Astrocyte of the hippocampus (primary cell): ENCODE data around the gene PRR20A.
"Not testable (repeated sequence)": the region's sequence is repeated elsewhere in the genome, so short reads cannot be mapped to it uniquely, and the experiment has no call there.

Experiments
- DNase-seq: peaks from one replicate; pipeline ENCODE4 v3.0.0; 2011; ENCODE audit warnings: low read depth, low spot score

The PRR20A gene

DNA sequence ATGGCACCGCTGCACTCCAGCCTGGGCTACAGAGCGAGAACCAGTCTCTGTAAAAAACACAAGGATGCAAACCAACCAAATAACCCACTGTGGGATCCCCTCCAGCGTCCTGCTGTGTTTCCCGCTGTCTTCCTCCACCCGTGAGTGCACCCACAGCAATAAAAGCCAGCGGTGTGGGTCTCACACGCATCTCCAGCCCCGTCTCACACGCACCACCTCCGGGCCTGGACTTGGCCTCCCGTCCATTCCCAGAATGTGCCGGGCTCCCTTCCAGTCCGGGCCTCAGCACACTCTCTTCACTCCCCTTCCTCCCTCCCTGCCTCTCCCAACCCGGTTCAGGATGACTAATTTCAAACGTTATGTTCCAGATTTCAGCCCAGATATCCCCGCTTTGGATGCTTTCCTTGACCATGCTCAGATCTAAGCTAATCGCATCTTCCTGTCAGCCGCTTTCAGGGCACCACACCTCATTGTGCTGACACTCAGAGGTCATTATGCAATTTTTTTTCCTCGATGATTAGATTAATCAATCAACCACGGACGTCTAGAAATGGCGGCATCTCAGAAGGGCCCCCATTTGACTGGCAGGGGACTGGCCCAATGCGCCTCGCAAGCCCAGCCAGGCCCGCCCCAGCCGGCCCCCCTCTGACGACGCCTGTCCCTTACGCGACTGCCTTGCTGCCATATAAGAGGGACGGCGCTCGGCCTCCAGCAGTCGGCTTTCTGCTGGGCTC, at the start of gene PRR20A:
TSS of gene PRR20A (plus strand) at position 684 of the 734 bp plus-strand sequence. CDS start 387 bp downstream, outside the sequence.
- not testable (repeated sequence) for DNase-seq

DNA sequence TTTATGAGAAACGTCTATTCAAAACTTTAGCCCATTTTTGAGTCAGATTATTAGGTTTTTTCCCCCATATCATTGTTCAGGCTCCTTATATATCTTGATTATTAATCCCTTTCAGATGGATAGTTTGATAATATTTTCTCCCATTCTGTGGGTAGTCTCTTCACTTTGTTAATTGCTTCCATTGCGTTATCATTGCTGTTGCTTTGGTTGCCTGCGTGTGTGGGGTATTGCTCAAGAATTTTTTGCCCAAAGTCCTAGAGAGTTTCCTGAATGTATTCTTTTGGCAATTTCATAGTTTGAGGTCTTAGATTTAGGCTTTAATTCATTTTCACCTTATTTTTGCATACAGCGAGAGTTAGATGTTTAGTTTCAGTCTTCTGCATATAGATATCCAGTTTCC, 25.8 kb upstream of the PRR20A start:
- DNase-seq, result no peak

DNA sequence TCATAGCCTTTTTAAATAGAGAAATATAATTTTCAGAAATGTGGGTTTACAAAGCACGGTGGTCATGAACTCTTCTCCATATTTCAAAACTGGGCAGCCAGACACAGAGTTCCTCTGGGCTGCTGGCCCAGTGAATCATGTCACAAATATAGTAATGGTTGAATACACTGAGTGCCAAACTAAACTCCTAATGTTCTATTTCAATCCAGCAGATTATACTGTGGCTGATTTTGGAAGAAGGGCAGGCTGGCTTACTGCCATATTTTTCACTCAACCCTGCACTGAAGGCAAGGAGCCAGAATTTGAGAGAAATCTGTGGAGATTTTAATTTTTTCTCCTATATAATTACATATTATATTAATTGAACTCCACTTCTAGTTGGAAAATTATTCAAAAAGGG, 17.0 kb upstream of the PRR20A start:
- DNase-seq, result peak; percentile 36

DNA sequence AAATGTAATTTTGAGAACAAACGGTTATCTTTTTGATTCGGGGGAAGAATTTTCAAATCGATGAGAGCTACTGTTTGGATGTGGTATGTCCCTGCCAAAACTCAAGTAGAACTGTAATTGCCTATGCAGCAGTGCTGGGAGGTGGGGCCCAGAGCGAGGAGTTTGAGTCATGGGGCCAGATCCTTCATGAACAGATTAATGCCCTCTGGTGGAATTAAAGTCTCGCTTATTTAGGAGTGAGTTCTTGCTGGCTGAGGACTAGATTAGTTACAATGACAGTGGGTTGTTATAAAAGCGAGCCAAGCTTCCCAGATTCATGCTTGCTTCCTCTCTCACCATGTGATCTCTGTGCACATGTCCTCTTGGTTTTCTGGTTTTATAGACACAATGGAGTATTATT, 11.8 kb upstream of the PRR20A start:
- no peak for DNase-seq

DNA sequence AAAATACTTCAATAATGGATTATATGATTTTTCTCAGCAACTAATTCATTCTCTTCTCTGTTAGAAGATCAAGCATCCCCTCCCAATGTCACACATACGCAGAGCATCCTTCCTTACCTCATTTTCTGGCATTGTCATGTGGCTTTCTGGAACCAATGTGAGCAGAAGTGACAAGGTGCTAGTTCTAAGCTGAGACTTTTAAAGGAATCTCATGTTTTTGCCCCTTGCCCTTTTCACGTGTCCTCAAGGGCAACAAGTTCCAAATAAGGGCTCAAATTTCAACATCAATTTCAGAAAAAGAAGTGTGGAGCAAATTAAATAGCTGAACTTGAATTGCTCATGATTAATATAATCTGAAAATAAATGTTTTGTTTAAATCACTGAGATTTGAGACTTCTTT, 4.6 kb upstream of the PRR20A start:
- DNase-seq, result no peak

DNA sequence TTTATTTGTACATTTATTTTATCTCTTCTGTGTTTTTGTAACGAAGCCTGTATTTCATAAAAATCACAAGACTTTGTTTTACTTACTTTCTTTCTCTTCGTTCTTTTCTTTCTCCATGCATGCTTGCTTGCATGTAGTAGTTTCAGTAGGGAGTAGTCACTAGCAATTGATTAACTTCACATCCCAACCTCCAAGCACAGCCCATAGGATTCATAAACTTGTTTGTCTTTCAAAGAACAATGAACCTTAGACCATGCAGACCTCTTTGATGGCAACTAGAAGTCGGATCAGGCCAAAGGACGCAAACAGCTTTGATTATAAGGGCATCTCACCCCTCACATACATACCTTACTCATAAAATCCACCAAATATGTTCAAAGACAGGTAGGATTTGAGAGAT, 3.1 kb upstream of the PRR20A start:
- no peak for DNase-seq

DNA sequence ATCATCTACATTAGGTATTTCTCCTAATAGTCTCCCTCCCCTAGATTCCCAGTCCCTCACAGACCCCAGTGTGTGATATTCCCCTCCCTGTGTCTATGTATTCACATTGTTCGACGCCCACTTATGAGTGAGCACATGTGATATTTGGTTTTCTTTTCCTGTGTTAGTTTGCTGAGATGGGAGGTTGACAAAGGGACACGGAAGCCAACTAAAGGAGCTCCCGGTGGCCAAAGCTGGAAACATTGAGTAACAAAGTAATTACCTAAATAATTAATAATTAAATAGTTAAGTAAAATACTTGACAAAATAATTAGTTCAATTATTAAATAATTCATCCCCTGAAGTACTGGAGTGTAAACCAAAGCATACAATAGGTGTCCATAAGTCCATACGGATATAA, 1.7 kb upstream of the PRR20A start:
- DNase-seq, result no peak

DNA sequence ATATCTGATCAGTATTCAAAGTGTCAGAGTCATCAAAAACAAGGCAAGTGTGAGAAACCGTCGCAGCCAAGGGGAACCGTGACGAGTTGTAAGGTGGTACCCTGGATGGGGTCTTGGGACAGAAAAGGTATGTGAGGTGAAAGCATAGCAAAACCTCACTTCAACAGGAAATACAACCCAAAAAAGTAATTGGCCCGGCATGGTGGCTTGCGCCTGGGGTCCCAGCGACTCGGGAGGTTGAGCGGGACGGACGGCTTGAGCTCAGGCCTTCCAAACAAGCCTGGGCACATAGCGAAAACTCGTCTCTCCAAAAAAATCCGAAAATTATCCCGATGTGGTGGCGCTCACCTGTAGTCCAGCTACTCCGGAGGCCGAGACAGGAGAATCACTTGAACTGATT, 937 bp upstream of the PRR20A start:
- not testable (repeated sequence) for DNase-seq

DNA sequence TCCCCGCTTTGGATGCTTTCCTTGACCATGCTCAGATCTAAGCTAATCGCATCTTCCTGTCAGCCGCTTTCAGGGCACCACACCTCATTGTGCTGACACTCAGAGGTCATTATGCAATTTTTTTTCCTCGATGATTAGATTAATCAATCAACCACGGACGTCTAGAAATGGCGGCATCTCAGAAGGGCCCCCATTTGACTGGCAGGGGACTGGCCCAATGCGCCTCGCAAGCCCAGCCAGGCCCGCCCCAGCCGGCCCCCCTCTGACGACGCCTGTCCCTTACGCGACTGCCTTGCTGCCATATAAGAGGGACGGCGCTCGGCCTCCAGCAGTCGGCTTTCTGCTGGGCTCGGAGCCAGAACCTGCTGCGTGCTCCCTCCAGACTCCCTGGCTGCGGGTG, 6.5 kb downstream of the PRR20A start, which contains the start of gene PRR20B:
TSS of gene PRR20B (plus strand) at position 301 of the 400 bp plus-strand sequence. CDS start 387 bp downstream, outside the sequence.
- DNase-seq, result not testable (repeated sequence)

DNA sequence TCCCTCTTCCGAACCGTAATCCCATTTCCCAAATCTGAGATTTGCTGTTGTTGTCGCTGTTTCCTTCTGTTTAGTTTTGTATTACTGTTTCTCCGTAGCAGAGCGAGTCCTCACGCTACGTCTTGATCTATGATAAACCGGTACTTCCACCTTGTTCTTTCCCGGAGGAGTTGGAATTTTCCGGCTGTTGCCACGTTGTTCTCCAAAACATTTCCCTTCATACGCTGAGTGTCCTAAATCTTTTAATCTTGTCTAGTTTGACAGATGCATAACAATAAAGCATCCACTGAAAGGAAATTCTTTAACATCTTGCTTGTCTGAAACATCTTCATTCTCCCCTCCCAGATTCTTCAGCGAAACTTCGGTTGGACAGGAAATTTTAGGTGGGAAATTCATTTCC, 7.4 kb downstream of the PRR20A start:
- DNase-seq, result not testable (repeated sequence)

DNA sequence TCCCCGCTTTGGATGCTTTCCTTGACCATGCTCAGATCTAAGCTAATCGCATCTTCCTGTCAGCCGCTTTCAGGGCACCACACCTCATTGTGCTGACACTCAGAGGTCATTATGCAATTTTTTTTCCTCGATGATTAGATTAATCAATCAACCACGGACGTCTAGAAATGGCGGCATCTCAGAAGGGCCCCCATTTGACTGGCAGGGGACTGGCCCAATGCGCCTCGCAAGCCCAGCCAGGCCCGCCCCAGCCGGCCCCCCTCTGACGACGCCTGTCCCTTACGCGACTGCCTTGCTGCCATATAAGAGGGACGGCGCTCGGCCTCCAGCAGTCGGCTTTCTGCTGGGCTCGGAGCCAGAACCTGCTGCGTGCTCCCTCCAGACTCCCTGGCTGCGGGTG, 13.0 kb downstream of the PRR20A start, which contains the start of gene PRR20C:
TSS of gene PRR20C (plus strand) at position 301 of the 400 bp plus-strand sequence. CDS start 387 bp downstream, outside the sequence.
- DNase-seq, result not testable (repeated sequence)

DNA sequence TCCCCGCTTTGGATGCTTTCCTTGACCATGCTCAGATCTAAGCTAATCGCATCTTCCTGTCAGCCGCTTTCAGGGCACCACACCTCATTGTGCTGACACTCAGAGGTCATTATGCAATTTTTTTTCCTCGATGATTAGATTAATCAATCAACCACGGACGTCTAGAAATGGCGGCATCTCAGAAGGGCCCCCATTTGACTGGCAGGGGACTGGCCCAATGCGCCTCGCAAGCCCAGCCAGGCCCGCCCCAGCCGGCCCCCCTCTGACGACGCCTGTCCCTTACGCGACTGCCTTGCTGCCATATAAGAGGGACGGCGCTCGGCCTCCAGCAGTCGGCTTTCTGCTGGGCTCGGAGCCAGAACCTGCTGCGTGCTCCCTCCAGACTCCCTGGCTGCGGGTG, 19.6 kb downstream of the PRR20A start, which contains the start of gene PRR20D:
TSS of gene PRR20D (plus strand) at position 301 of the 400 bp plus-strand sequence. CDS start 387 bp downstream, outside the sequence.
- DNase-seq, result not testable (repeated sequence)

DNA sequence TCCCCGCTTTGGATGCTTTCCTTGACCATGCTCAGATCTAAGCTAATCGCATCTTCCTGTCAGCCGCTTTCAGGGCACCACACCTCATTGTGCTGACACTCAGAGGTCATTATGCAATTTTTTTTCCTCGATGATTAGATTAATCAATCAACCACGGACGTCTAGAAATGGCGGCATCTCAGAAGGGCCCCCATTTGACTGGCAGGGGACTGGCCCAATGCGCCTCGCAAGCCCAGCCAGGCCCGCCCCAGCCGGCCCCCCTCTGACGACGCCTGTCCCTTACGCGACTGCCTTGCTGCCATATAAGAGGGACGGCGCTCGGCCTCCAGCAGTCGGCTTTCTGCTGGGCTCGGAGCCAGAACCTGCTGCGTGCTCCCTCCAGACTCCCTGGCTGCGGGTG, 26.2 kb downstream of the PRR20A start, which contains the start of gene PRR20E:
TSS of gene PRR20E (plus strand) at position 301 of the 400 bp plus-strand sequence. CDS start 387 bp downstream, outside the sequence.
- not testable (repeated sequence) for DNase-seq

DNA sequence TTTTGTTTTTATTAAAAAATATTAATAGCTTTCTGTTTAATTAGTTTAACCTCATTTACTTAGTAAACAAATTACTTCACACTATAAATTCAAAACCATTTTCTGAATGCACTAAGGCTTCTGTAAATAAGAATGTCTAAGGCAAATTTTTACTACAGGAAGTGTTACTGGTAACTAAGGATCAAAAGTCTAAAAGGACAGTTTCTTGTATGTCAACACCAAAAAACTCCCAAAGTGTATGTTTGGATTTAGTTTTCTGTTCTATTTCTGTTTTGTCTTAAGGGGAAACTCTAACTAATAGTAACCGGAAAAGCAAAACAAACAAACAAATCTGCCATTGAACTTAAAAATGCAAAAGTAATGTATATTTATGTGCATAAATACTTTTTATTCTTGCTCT, 50.9 kb downstream of the PRR20A start:
- DNase-seq, result no peak
